Brain pericyte (primary cell): ENCODE data around the gene NEURL1B.
"Not testable (repeated sequence)": the region's sequence is repeated elsewhere in the genome, so short reads cannot be mapped to it uniquely, and the experiment has no call there.

Experiments
- DNase-seq: peaks from one replicate; pipeline ENCODE4 v3.0.0-alpha.2; 2012; ENCODE audit warnings: low read depth, low spot score

NEURL1B gene

GRCh38 chr5:172678362-172678874 is 37.4 kb downstream of the NEURL1B start:
- DNase-seq, result not testable (repeated sequence)

GRCh38 chr5:172678902-172679301 is 37.8 kb downstream of the NEURL1B start:
- no peak for DNase-seq

GRCh38 chr5:172679628-172680212 is 38.7 kb downstream of the NEURL1B start:
- DNase-seq, result no peak

- no peak for DNase-seq
Measured at GRCh38 chr5:172680921-172681320, 39.9 kb downstream of the NEURL1B start.

GRCh38 chr5:172681421-172681820 is 40.4 kb downstream of the NEURL1B start:
- DNase-seq, result no peak

GRCh38 chr5:172683264-172683644 is 42.2 kb downstream of the NEURL1B start:
- DNase-seq, result no peak

- no peak for DNase-seq
Measured at GRCh38 chr5:172683645-172684471, 42.8 kb downstream of the NEURL1B start.

GRCh38 chr5:172685091-172685490 is 44.0 kb downstream of the NEURL1B start:
- DNase-seq, result no peak

GRCh38 chr5:172686111-172686510 is 45.0 kb downstream of the NEURL1B start:
- no peak for DNase-seq

GRCh38 chr5:172686539-172687390 is 45.7 kb downstream of the NEURL1B start:
- DNase-seq, result no peak

- DNase-seq, result no peak
Measured at GRCh38 chr5:172687940-172688339, 46.9 kb downstream of the NEURL1B start.

- no peak for DNase-seq
Measured at GRCh38 chr5:172688349-172689217, 47.5 kb downstream of the NEURL1B start.

GRCh38 chr5:172689218-172689572 is 48.1 kb downstream of the NEURL1B start:
- no peak for DNase-seq

GRCh38 chr5:172689801-172690200 is 48.7 kb downstream of the NEURL1B start:
- DNase-seq, result no peak

- DNase-seq, result no peak
Measured at GRCh38 chr5:172690258-172691075, 49.4 kb downstream of the NEURL1B start.

- no peak for DNase-seq
Measured at GRCh38 chr5:172691886-172692285, 50.8 kb downstream of the NEURL1B start.

GRCh38 chr5:172692451-172692850 is 51.4 kb downstream of the NEURL1B start:
- no peak for DNase-seq

GRCh38 chr5:172692981-172693380 is 51.9 kb downstream of the NEURL1B start:
- DNase-seq, result no peak

GRCh38 chr5:172694061-172694460 is 53.0 kb downstream of the NEURL1B start:
- DNase-seq, result no peak

- DNase-seq, result no peak
Measured at GRCh38 chr5:172694541-172694940, 53.5 kb downstream of the NEURL1B start.
